Spleen (tissue), 7 donors: ENCODE results near the gene OR51G1.

Source experiments
- POLR2A ChIP-seq, 3 donors: fragments of 450-650 bp; IDR thresholded peaks; one replicate each; pipeline ENCODE4 v1.5.1; 2017; ENCODE audit warnings: antibody characterized with exemption in 3 of 3, mild to moderate bottlenecking in 1 of 3
- POLR2AphosphoS5 ChIP-seq, 3 donors: sonication (generic); formaldehyde crosslinking; IDR thresholded peaks; one replicate each; pipeline ENCODE4 v1.5.1; 2017; ENCODE audit warnings: antibody characterized with exemption in 3 of 3
- TF ChIP-seq, protein P1 (sequence below), 11 experiments: fragments of 200-600 bp in 7 of 11; fragments of 450-650 bp in 4 of 11; sonication (generic) in 4 of 11; IDR thresholded peaks in 8 of 11; conservative IDR thresholded peaks in 3 of 11; 1 replicate in 7 of 11; 2 replicates in 4 of 11; pipeline versions ENCODE4 v1.4.0 to v1.8.0; 2016 to 2021; ENCODE audit warnings: antibody characterized with exemption in 11 of 11, inconsistent platforms in 4 of 11, mild to moderate bottlenecking in 1 of 11
- donor health status: DM: no; HTN: no; CAD: no; lungs with moderate emphysema.
- donor health status: DM: no; HTN: no; CAD: no.
- donor health status: DM: no; HTN: no; CAD: no.

DNA sequence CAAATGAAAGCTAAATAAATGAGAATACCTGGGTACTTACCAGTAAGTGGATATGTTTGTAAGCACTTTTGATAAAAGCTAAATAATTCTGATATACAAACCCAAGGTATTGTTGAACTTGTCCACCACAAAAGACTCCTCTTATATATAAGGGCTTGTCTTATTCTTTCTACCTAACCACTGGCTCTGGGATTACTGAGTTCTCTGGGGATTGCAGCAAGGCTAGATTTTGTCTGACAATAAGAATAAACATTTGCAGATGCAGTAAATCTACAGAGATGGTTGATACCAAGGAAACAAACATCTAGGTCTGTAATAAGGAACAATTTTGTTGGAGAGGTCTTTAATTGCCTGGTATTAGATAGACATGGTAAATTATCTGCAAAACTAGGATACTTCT, 23.4 kb upstream of the OR51G1 start, which contains the start of gene OR51A4:
- no peak for TF ChIP-seq POLR2AphosphoS5 (IDR thresholded peaks at IDR 0.05)
- TF ChIP-seq POLR2A (IDR thresholded peaks at IDR 0.05), result no peak
- TF ChIP-seq, protein P1, sequence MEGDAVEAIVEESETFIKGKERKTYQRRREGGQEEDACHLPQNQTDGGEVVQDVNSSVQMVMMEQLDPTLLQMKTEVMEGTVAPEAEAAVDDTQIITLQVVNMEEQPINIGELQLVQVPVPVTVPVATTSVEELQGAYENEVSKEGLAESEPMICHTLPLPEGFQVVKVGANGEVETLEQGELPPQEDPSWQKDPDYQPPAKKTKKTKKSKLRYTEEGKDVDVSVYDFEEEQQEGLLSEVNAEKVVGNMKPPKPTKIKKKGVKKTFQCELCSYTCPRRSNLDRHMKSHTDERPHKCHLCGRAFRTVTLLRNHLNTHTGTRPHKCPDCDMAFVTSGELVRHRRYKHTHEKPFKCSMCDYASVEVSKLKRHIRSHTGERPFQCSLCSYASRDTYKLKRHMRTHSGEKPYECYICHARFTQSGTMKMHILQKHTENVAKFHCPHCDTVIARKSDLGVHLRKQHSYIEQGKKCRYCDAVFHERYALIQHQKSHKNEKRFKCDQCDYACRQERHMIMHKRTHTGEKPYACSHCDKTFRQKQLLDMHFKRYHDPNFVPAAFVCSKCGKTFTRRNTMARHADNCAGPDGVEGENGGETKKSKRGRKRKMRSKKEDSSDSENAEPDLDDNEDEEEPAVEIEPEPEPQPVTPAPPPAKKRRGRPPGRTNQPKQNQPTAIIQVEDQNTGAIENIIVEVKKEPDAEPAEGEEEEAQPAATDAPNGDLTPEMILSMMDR (IDR thresholded peaks at IDR 0.05 in 8 of 11, conservative IDR thresholded peaks at IDR 0.05 in 3 of 11), result no peak
